ENCODE results near the gene GMPS. TPM values are rescaled to one million over a fixed set of nuclear protein-coding genes. Genes with fewer than 3 reads are reported as not detected.

GMPS gene
- total and polyA plus RNA-seq, 10 of the 15 experiments (the other 5 are each of a cell fraction or from before 2014, with no cell fraction given), result 33.2 to 143 (median 79.0) TPM

DNA sequence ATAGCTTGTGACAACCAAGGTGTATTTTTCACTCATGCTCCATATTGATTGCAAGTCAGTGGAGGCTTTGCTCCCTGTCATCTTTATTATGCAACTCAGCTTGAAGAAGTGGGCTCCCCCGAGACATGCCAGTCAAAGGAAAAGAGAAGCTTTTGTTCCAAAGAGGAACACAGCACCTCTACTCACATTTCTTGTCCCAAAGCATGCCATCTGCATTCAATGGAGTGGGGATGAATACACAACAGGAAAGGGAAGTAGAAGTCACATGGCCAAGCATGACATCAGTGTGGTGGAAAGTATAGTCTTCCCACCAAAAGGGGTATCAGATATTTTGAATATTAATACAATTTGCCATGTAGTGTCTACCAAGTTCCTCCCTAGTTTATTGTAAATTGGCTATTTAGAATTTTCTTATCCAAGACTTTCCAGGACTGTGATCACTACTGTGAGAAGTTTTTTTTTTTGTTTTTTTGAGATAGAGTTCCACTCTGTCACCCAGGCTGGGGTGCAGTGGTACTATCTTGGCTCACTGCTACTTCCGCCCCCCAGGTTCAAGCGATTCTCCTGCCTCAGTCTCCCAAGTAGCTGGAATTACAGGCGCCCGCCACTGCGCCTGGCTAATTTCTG lies 114.5 kb downstream of the GMPS start:
- H3K9me3 ChIP-seq (replicated peaks; ENCODE audit: control insufficient read depth, insufficient read depth, low read length), result no peaks in the 10 kb centered on the region
- DNase-seq (ENCODE audit: low read depth, low spot score) (no peak), FAIRE-seq (no peak), ATAC-seq (no peak)
- H3K9ac ChIP-seq (ENCODE audit: control insufficient read depth, insufficient read depth, low read length), result no peak overlapping the region
- intact Hi-C loops (cut with micrococcal nuclease; ENCODE audit: unreplicated experiment) (no loop called here), in situ Hi-C loops (cut with MboI) (no loop called here)
- no peaks in the 10 kb centered on the region for H4K20me1 ChIP-seq (ENCODE audit: control insufficient read depth, insufficient read depth)
- POLR2A ChIA-PET, result no interaction called here
- H3K27me3 ChIP-seq (replicated peaks in 1 of 2; ENCODE audit: control insufficient read depth in 2 of 2, insufficient read depth in 2 of 2, low read length in 1 of 2), result no peaks in the 10 kb centered on the region
- TF ChIP-seq GATAD2B (conservative IDR thresholded peaks at IDR 0.05; ENCODE audit: low read depth), result no peak
- TF ChIP-seq HCFC1 (IDR thresholded peaks at IDR 0.05; ENCODE audit: low read length), result no peak
- no peak for TF ChIP-seq POLR2AphosphoS5 (IDR thresholded peaks at IDR 0.05; ENCODE audit: low read length)
- TF ChIP-seq MYB (IDR thresholded peaks at IDR 0.05; ENCODE audit: borderline replicate concordance, low read depth, low read length), result no peak
- TF ChIP-seq, protein P1, sequence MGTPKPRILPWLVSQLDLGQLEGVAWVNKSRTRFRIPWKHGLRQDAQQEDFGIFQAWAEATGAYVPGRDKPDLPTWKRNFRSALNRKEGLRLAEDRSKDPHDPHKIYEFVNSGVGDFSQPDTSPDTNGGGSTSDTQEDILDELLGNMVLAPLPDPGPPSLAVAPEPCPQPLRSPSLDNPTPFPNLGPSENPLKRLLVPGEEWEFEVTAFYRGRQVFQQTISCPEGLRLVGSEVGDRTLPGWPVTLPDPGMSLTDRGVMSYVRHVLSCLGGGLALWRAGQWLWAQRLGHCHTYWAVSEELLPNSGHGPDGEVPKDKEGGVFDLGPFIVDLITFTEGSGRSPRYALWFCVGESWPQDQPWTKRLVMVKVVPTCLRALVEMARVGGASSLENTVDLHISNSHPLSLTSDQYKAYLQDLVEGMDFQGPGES (IDR thresholded peaks at IDR 0.05), result no peak
- TF ChIP-seq, protein P2, sequence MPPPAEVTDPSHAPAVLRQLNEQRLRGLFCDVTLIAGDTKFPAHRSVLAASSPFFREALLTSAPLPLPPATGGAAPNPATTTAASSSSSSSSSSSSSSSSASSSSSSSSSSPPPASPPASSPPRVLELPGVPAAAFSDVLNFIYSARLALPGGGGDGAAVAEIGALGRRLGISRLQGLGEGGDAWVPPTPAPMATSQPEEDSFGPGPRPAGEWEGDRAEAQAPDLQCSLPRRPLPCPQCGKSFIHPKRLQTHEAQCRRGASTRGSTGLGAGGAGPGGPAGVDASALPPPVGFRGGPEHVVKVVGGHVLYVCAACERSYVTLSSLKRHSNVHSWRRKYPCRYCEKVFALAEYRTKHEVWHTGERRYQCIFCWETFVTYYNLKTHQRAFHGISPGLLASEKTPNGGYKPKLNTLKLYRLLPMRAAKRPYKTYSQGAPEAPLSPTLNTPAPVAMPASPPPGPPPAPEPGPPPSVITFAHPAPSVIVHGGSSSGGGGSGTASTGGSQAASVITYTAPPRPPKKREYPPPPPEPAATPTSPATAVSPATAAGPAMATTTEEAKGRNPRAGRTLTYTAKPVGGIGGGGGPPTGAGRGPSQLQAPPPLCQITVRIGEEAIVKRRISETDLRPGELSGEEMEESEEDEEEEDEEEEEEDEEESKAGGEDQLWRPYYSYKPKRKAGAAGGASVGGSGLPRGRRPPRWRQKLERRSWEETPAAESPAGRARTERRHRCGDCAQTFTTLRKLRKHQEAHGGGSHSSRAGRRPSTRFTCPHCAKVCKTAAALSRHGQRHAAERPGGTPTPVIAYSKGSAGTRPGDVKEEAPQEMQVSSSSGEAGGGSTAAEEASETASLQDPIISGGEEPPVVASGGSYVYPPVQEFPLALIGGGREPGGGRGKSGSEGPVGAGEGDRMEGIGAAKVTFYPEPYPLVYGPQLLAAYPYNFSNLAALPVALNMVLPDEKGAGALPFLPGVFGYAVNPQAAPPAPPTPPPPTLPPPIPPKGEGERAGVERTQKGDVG (CRISPR knock-in tag; IDR thresholded peaks at IDR 0.05), result no peak
- TF ChIP-seq TBL1XR1 (IDR thresholded peaks at IDR 0.05; ENCODE audit: low read depth, low read length), result no peak
- no peak for TF ChIP-seq WRNIP1 (IDR thresholded peaks at IDR 0.05; ENCODE audit: borderline replicate concordance, low read depth, low read length)
- TF ChIP-seq, protein P3, sequence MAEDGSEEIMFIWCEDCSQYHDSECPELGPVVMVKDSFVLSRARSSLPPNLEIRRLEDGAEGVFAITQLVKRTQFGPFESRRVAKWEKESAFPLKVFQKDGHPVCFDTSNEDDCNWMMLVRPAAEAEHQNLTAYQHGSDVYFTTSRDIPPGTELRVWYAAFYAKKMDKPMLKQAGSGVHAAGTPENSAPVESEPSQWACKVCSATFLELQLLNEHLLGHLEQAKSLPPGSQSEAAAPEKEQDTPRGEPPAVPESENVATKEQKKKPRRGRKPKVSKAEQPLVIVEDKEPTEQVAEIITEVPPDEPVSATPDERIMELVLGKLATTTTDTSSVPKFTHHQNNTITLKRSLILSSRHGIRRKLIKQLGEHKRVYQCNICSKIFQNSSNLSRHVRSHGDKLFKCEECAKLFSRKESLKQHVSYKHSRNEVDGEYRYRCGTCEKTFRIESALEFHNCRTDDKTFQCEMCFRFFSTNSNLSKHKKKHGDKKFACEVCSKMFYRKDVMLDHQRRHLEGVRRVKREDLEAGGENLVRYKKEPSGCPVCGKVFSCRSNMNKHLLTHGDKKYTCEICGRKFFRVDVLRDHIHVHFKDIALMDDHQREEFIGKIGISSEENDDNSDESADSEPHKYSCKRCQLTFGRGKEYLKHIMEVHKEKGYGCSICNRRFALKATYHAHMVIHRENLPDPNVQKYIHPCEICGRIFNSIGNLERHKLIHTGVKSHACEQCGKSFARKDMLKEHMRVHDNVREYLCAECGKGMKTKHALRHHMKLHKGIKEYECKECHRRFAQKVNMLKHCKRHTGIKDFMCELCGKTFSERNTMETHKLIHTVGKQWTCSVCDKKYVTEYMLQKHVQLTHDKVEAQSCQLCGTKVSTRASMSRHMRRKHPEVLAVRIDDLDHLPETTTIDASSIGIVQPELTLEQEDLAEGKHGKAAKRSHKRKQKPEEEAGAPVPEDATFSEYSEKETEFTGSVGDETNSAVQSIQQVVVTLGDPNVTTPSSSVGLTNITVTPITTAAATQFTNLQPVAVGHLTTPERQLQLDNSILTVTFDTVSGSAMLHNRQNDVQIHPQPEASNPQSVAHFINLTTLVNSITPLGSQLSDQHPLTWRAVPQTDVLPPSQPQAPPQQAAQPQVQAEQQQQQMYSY (CRISPR knock-in tag; IDR thresholded peaks at IDR 0.05), result no peak
- TF ChIP-seq ZSCAN29 (IDR thresholded peaks at IDR 0.05), result no peak
- no peaks in the 10 kb centered on the region for H3K79me2 ChIP-seq (ENCODE audit: control insufficient read depth, insufficient read depth, low read length)
- no peaks in the 10 kb centered on the region for H3K36me3 ChIP-seq (ENCODE audit: control insufficient read depth in 2 of 2, insufficient read depth in 2 of 2, low read length in 1 of 2)
- H3K4me3 ChIP-seq, result no peak overlapping the region
- H3K27ac ChIP-seq (ENCODE audit: control insufficient read depth, insufficient read depth), result no peak overlapping the region
- H2AFZ ChIP-seq (ENCODE audit: control insufficient read depth, low read depth, low read length), result no peak overlapping the region
- no peaks in the 10 kb centered on the region for H3K4me1 ChIP-seq (ENCODE audit: control insufficient read depth, insufficient read depth, low read length)
- CTCF ChIA-PET, result no interaction called here
- RAD21 ChIA-PET (ENCODE audit: unreplicated experiment), result no interaction called here
- no TSS peak for BruUV-seq (replicated peaks)
- no peak overlapping the region for H3K4me2 ChIP-seq (ENCODE audit: control insufficient read depth, insufficient read depth)
- SMC1A ChIA-PET (ENCODE audit: uncharacterized antibody, unreplicated experiment), result no interaction called here
- 83% methylated on average over 6 of the region's 6 CpGs for WGBS (ENCODE audit: insufficient coverage, insufficient replicate concordance, low lambda C conversion rate, missing lambda C conversion rate)

All from GM12878 (cell line).